ENCODE data around the gene CABLES2.

DNA sequence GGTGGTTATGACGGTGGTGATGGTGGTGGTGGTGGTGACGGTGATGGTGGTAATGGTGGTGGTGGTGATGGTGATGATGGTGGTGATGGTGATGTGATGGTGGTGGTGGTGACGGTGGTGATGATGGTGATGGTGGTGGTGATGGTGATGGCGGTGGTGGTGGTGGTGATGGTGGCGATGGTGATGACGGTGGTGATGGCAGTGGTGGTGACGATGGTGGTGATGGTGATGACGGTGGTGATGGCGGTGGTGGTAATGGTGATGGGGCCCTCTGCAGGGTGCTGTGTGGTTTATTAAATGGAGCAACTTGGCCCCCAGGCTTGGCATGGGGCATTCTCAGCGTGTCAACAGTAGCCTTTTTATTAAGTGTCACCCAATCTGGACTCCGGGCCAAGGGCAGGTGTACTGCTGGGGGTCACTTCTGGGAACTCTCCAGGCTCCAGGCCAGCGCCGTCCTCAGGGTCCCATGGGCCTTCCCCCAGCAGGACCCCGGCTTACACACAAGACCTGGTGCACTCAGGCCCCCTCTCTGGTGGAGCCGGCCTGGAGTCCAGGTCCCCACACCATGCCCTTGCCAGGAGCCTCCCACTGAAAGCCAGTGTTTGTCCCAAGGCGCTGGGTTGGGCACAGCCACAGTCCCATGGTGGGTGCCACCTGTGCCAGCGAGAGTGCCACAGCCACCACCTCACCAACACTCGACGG lies 8.8 kb downstream of the CABLES2 start:
- no peak for TF ChIP-seq CTCF (IDR thresholded peaks at IDR 0.05; ENCODE audit: low read depth, low read length, missing input control)
- no peak for TF ChIP-seq FOXA1 (IDR thresholded peaks at IDR 0.05)
- no peak for TF ChIP-seq YY1 (IDR thresholded peaks at IDR 0.05)

Measured in liver (tissue), 2 donors.